OCI-LY7 (cell line): ENCODE data around the gene GEN1. TPM values are rescaled to one million over a fixed set of nuclear protein-coding genes. Genes with fewer than 3 reads are reported as not detected.

ENCODE experiments used
- BruUV-seq: library from RNA; stranded (reverse); fragments of 400-500 nt; replicated peaks from 2 replicates; lab custom pipeline; 2021; lab: Mats Ljungman, UMichigan
- CTCF ChIA-PET: fragments of 300-600 bp; sonication (Branson Sonifier 250); formaldehyde crosslinking; loops from one replicate; lab custom pipeline; 2022; ENCODE audit warnings: antibody characterized with exemption; ENCODE audit not compliant: unreplicated experiment; lab: Charles Lee
- POLR2A ChIA-PET: fragments of 300-600 bp; sonication (Branson Sonifier 250); formaldehyde crosslinking; loops from one replicate; lab custom pipeline; 2022; ENCODE audit warnings: antibody characterized with exemption; lab: Charles Lee
- DNase-seq: peaks from one replicate; pipeline ENCODE4 v3.0.0-alpha.2; 2015; ENCODE audit warnings: low spot score
- H2AFZ ChIP-seq: fragments of 200-600 bp; sonication (generic), shearing (Covaris generic); 2 replicates; pipeline ENCODE4 v1.6.1; 2014; ENCODE audit warnings: mild to moderate bottlenecking, antibody characterized with exemption, low read length, moderate library complexity
- H3K27ac ChIP-seq: fragments of 200-600 bp; sonication (generic); 2 replicates; pipeline ENCODE4 v1.5.1; 2014; ENCODE audit warnings: mixed run types, low read depth, mild to moderate bottlenecking, moderate library complexity, low read length, inconsistent platforms; ENCODE audit not compliant: poor library complexity, severe bottlenecking
- H3K36me3 ChIP-seq: fragments of 200-600 bp; sonication (generic); 2 replicates; pipeline ENCODE4 v1.6.1; 2014; ENCODE audit warnings: mild to moderate bottlenecking, antibody characterized with exemption, low read length, moderate library complexity, mixed read lengths; ENCODE audit not compliant: insufficient read depth
- H3K4me1 ChIP-seq: fragments of 200-600 bp; sonication (generic); 2 replicates; pipeline ENCODE4 v1.5.1; 2014; ENCODE audit warnings: mild to moderate bottlenecking, low read length; ENCODE audit not compliant: insufficient read depth, poor library complexity, severe bottlenecking
- H3K4me2 ChIP-seq: fragments of 200-600 bp; sonication (generic); 2 replicates; pipeline ENCODE4 v1.6.1; 2014; ENCODE audit warnings: mild to moderate bottlenecking, low read length
- H3K4me3 ChIP-seq: fragments of 200-600 bp; sonication (generic); 2 replicates; pipeline ENCODE4 v1.5.1; 2014; ENCODE audit warnings: mild to moderate bottlenecking, low read depth, low read length; ENCODE audit not compliant: poor library complexity, severe bottlenecking
- H3K79me2 ChIP-seq: fragments of 200-600 bp; sonication (generic); 2 replicates; pipeline ENCODE4 v1.6.1; 2016; ENCODE audit warnings: low read depth, mild to moderate bottlenecking, low read length, moderate library complexity, mixed read lengths; ENCODE audit not compliant: insufficient read depth
- H3K9me2 ChIP-seq: fragments of 200-600 bp; sonication (generic); 2 replicates; pipeline ENCODE4 v1.6.1; 2016; ENCODE audit warnings: mild to moderate bottlenecking, low read length, mixed read lengths; ENCODE audit not compliant: insufficient read depth
- H3K9me3 ChIP-seq: fragments of 200-600 bp; sonication (generic); 2 replicates; pipeline ENCODE4 v1.6.1; 2014; ENCODE audit warnings: mild to moderate bottlenecking, mixed run types, low read length, mixed read lengths
- H4K20me1 ChIP-seq: fragments of 200-600 bp; sonication (generic); 2 replicates; pipeline ENCODE4 v1.6.1; 2014; ENCODE audit warnings: mild to moderate bottlenecking, antibody characterized with exemption, low read length, moderate library complexity, mixed read lengths; ENCODE audit not compliant: insufficient read depth
- EZH2phosphoT487 ChIP-seq: fragments of 200-600 bp; sonication (generic); IDR thresholded peaks from 2 replicates; pipeline ENCODE4 v1.6.1; 2018; ENCODE audit warnings: low read depth, borderline replicate concordance, mild to moderate bottlenecking, mixed run types, antibody characterized with exemption, low read length, moderate library complexity, mixed read lengths
- intact Hi-C: fragments of 100-400 bp; cut with micrococcal nuclease; formaldehyde crosslinking; loops from one replicate; pipeline ENCODE4 v1.10.0; 2022; ENCODE audit not compliant: unreplicated experiment
- total RNA-seq, 2 experiments: library from RNA; depleted of rRNA in 1 of 2; stranded (reverse); fragments of >200 nt in 1 of 2; shearing (Covaris generic) in 1 of 2; gene quantifications; 2 replicates each; pipeline ENCODE4 v1.2.3, GENCODE V29; 2014 to 2022
- TF ChIP-seq, protein P1 (sequence below): fragments of 200-600 bp; sonication (generic); conservative IDR thresholded peaks from 2 replicates; pipeline ENCODE4 v1.5.1; 2014; ENCODE audit warnings: mild to moderate bottlenecking, antibody characterized with exemption, low read length, moderate library complexity, mixed read lengths

Gene GEN1
- total RNA-seq, 2 experiments from 2014 or later: 52.5 to 112 TPM

- TF ChIP-seq, protein P1, sequence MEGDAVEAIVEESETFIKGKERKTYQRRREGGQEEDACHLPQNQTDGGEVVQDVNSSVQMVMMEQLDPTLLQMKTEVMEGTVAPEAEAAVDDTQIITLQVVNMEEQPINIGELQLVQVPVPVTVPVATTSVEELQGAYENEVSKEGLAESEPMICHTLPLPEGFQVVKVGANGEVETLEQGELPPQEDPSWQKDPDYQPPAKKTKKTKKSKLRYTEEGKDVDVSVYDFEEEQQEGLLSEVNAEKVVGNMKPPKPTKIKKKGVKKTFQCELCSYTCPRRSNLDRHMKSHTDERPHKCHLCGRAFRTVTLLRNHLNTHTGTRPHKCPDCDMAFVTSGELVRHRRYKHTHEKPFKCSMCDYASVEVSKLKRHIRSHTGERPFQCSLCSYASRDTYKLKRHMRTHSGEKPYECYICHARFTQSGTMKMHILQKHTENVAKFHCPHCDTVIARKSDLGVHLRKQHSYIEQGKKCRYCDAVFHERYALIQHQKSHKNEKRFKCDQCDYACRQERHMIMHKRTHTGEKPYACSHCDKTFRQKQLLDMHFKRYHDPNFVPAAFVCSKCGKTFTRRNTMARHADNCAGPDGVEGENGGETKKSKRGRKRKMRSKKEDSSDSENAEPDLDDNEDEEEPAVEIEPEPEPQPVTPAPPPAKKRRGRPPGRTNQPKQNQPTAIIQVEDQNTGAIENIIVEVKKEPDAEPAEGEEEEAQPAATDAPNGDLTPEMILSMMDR: no peak
- TF ChIP-seq EZH2phosphoT487: no peak
- CTCF ChIA-PET: no interaction called here
Measured at GRCh38 chr2:17740203-17740602, 13.7 kb upstream of the GEN1 start.

DNA sequence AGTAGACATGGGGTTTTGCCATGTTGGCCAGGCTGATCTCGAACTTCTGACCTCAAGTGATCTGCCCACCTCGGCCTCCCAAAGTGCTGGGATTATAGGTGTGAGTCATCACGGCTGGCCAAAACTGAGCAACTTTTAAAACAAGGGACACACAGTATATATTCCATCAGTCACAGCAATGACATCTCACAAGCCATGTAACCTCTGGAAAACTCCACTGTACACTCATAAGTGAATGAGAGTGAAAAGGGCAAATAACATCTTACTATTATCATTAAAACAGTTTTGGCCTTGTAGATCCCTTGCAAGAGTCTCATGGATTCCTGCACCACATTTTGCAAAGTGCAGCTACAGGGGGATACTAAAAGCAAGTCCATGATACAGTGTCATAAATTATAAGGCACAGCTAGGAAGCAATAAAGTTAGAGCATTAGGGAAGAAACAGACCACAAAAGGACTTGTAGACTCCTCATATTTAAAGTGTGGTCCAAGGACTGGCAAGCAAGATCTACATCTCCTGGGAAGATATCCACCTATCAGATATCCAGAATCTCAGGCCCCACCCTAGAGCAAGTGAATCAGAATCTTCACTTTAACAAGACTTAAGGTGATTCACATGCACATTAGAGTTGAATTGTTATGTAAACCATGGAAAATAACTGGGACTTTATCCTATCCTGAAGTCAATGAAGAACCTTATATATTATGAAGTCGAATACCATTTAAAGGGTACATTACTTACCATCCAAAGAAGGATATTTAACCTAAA, 6.1 kb upstream of the GEN1 start:
- Histone ChIP-seq H3K79me2 (peaks cover 67% of the 10 kb centered on the region), H3K27ac (no peak overlapping the region), H3K4me2 (no peak overlapping the region), H3K36me3 (peaks cover 45% of the 10 kb centered on the region), H3K4me3 (no peak overlapping the region), H2AFZ (no peak overlapping the region), H4K20me1 (no peaks in the 10 kb centered on the region), H3K9me2 (no peaks in the 10 kb centered on the region), H3K4me1 (peaks cover 28% of the 10 kb centered on the region), H3K9me3 (no peaks in the 10 kb centered on the region)
- no peak for TF ChIP-seq EZH2phosphoT487
- TF ChIP-seq, protein P1: no peak
- no peak for DNase-seq
- intact Hi-C loops: no loop called here
- no TSS peak for BruUV-seq
- CTCF ChIA-PET: no interaction called here
- POLR2A ChIA-PET: interaction anchor here (0.5 to 1.4 kb wide), 9 partner anchors 8 to 1639 kb away, joined by 3 to 7 read pairs (median 3); no protein-coding TSS in a partner anchor

More at GRCh38 chr2:17740203-17740602, 13.7 kb upstream of the GEN1 start:
- Histone ChIP-seq H3K36me3 (peaks cover 98% of the 10 kb centered on the region), H3K9me2 (no peaks in the 10 kb centered on the region), H2AFZ (no peak overlapping the region), H3K4me2 (no peak overlapping the region), H3K9me3 (no peaks in the 10 kb centered on the region), H3K79me2 (0 out of 2 replicates have a peak, but pooled peaks cover 8% of the 10 kb centered on the region), H4K20me1 (no peaks in the 10 kb centered on the region), H3K4me3 (no peak overlapping the region), H3K27ac (no peak overlapping the region), H3K4me1 (no peaks in the 10 kb centered on the region)
- intact Hi-C loops: no loop called here
- DNase-seq: no peak
- POLR2A ChIA-PET: interaction anchor here (1.0 kb wide), 1 partner anchor 11 kb away, joined by 3 read pairs; no protein-coding TSS in a partner anchor
- no TSS peak for BruUV-seq

GRCh38 chr2:17748745-17749144, 5.2 kb upstream of the GEN1 start:
- Histone ChIP-seq H3K79me2 (peaks cover 68% of the 10 kb centered on the region), H3K27ac (no peak overlapping the region)
- POLR2A ChIA-PET: interaction anchor here (0.5 to 1.4 kb wide), 2 partner anchors 10 to 154 kb away, joined by 3 read pairs; no protein-coding TSS in a partner anchor

More at GRCh38 chr2:17748745-17749144, 5.2 kb upstream of the GEN1 start:
- CTCF ChIA-PET: no interaction called here
- DNase-seq: no peak
- intact Hi-C loops: no loop called here
- H3K4me2 ChIP-seq: no peak overlapping the region
- H4K20me1 ChIP-seq: no peaks in the 10 kb centered on the region
- H3K9me2 ChIP-seq: no peaks in the 10 kb centered on the region
- H3K4me1 ChIP-seq: peaks cover 28% of the 10 kb centered on the region
- H2AFZ ChIP-seq: no peak overlapping the region
- peaks cover 37% of the 10 kb centered on the region for H3K36me3 ChIP-seq
- no peak overlapping the region for H3K4me3 ChIP-seq
- TF ChIP-seq, protein P1: no peak
- no peak for TF ChIP-seq EZH2phosphoT487
- no peaks in the 10 kb centered on the region for H3K9me3 ChIP-seq
- no TSS peak for BruUV-seq
